Upper lobe of left lung (tissue), 6 donors: ENCODE data around the gene TEX19. TPM values are rescaled to one million over a fixed set of nuclear protein-coding genes. Genes with fewer than 3 reads are reported as not detected.
"Not testable (repeated sequence)": the region's sequence is repeated elsewhere in the genome, so short reads cannot be mapped to it uniquely, and the experiment has no call there.

Source experiments
- ATAC-seq, 2 donors: fragments of 200-7000 bp; cut with Tn5 transposase; one replicate each; pipeline ENCODE4 v1.9.1; 2022; ENCODE audit warnings: mild to moderate bottlenecking in 2 of 2, moderate library complexity in 2 of 2; ENCODE audit not compliant: low FRiP score in 2 of 2
- DNase-seq, 2 donors: peaks; one replicate each; pipeline ENCODE4 v3.0.0-alpha.2; 2019 to 2020
- H3K27ac ChIP-seq, 4 donors: fragments of 200-600 bp; sonication (generic); one replicate each; pipeline ENCODE4 v1.5.1; 2016 to 2019
- H3K27me3 ChIP-seq, 4 donors: fragments of 200-600 bp; sonication (generic); one replicate each; pipeline ENCODE4 v1.5.1; 2017 to 2019
- H3K36me3 ChIP-seq, 4 donors: fragments of 200-600 bp; sonication (generic); one replicate each; pipeline ENCODE4 v1.5.1; 2016 to 2019
- H3K4me1 ChIP-seq, 4 donors: fragments of 200-600 bp; sonication (generic); one replicate each; pipeline ENCODE4 v1.5.1; 2018 to 2019
- H3K4me3 ChIP-seq, 4 donors: fragments of 200-600 bp; sonication (generic); one replicate each; pipeline ENCODE4 v1.5.1; 2017 to 2019; ENCODE audit warnings: mild to moderate bottlenecking in 2 of 4, moderate library complexity in 1 of 4
- H3K9me3 ChIP-seq, 4 donors: fragments of 200-600 bp; sonication (generic); one replicate each; pipeline ENCODE4 v1.5.1; 2018 to 2019
- EP300 ChIP-seq, 4 donors: sonication (generic); formaldehyde crosslinking; IDR thresholded peaks; one replicate each; pipeline ENCODE4 v1.5.1; 2017; ENCODE audit warnings: antibody characterized with exemption in 4 of 4, control low read depth in 2 of 4
- POLR2A ChIP-seq, 4 donors: fragments of 450-650 bp; IDR thresholded peaks; one replicate each; pipeline ENCODE4 v1.5.1; 2016 to 2017; ENCODE audit warnings: antibody characterized with exemption in 4 of 4, mild to moderate bottlenecking in 2 of 4
- POLR2AphosphoS5 ChIP-seq, 2 donors: sonication (generic); formaldehyde crosslinking; IDR thresholded peaks; one replicate each; pipeline ENCODE4 v1.5.1; 2017; ENCODE audit warnings: antibody characterized with exemption in 2 of 2
- WGBS, 2 donors: methylation state at CpG; one replicate each; pipeline ENCODE4 v1.1.5; 2017 to 2018; 5-methylcytosine and 5-hydroxymethylcytosine counted together
- total RNA-seq, 6 donors: library from RNA; depleted of rRNA in 4 of 6; stranded (reverse); fragments of >200 nt in 4 of 6; gene quantifications; one replicate each; pipeline versions ENCODE4 v1.1.0 to v1.2.1, GENCODE V29; 2016 to 2021
- TF ChIP-seq, protein P1 (sequence below), 6 experiments: fragments of 450-650 bp in 4 of 6; fragments of 200-600 bp in 2 of 6; sonication (generic) in 2 of 6; IDR thresholded peaks; one replicate each; pipeline ENCODE4 v1.5.1; 2016 to 2019; ENCODE audit warnings: antibody characterized with exemption in 6 of 6
- donor health status: DM: no; HTN: no; CAD: no; lungs with moderate emphysema.
- donor health status: DM: no; HTN: yes; CAD: no; lungs with severe emphysema.

TEX19 gene
- total RNA-seq, 6 donors from 2014 or later, result not detected

DNA sequence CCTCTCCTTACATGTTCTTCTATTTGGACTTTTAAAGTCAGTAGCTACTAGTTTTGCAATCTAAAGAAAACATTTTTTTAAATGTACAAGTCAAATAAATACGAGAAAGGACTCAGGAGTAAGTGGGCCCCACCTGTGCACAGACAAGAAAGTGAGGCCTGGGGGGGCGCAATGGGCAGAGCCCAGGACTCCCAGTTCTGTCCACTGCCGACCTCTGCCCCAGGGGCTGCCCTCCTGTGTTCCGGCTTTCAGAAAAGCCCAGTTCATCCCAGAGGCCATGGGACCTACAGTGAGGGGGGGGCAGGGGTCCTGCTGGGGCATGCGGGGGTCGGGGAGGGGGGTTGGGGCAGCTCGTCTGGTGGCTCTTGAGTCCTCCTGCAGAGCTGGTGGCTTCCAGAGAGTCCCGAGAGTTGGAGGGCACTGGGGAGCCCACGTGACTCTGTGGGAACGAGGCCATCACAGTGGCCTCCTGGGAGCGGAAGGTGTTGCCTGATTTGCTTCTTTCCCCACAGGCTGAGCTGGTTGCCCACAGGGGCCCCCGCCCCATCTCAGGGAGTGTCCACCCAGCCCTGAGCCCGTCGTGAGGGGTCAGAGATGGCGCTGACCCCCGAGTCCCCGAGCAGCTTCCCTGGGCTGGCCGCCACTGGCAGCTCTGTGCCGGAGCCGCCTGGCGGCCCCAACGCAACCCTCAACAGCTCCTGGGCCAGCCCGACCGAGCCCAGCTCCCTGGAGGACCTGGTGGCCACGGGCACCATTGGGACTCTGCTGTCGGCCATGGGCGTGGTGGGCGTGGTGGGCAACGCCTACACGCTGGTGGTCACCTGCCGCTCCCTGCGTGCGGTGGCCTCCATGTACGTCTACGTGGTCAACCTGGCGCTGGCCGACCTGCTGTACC is 14.9 kb downstream of the TEX19 start:
- Histone ChIP-seq H3K4me1 (peaks cover 17 to 32% (median 22%) of the 10 kb centered on the region in 4 donors), H3K4me3 (no peak overlapping the region), H3K27ac (no peak overlapping the region), H3K27me3 (peaks cover 0 to 52% (median 27%) of the 10 kb centered on the region in 4 donors), H3K36me3 (no peaks in the 10 kb centered on the region), H3K9me3 (no peaks in the 10 kb centered on the region)
- ATAC-seq, result no peak
- TF ChIP-seq, protein P1, sequence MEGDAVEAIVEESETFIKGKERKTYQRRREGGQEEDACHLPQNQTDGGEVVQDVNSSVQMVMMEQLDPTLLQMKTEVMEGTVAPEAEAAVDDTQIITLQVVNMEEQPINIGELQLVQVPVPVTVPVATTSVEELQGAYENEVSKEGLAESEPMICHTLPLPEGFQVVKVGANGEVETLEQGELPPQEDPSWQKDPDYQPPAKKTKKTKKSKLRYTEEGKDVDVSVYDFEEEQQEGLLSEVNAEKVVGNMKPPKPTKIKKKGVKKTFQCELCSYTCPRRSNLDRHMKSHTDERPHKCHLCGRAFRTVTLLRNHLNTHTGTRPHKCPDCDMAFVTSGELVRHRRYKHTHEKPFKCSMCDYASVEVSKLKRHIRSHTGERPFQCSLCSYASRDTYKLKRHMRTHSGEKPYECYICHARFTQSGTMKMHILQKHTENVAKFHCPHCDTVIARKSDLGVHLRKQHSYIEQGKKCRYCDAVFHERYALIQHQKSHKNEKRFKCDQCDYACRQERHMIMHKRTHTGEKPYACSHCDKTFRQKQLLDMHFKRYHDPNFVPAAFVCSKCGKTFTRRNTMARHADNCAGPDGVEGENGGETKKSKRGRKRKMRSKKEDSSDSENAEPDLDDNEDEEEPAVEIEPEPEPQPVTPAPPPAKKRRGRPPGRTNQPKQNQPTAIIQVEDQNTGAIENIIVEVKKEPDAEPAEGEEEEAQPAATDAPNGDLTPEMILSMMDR (IDR thresholded peaks at IDR 0.05), result no peak
- TF ChIP-seq EP300 (IDR thresholded peaks at IDR 0.05) (no peak), POLR2A (IDR thresholded peaks at IDR 0.05) (no peak), POLR2AphosphoS5 (IDR thresholded peaks at IDR 0.05) (no peak)
- DNase-seq, result no peak
- 86 to 90% methylated on average over 5 to 32 of the region's 37 CpGs for WGBS, 2 donors

DNA sequence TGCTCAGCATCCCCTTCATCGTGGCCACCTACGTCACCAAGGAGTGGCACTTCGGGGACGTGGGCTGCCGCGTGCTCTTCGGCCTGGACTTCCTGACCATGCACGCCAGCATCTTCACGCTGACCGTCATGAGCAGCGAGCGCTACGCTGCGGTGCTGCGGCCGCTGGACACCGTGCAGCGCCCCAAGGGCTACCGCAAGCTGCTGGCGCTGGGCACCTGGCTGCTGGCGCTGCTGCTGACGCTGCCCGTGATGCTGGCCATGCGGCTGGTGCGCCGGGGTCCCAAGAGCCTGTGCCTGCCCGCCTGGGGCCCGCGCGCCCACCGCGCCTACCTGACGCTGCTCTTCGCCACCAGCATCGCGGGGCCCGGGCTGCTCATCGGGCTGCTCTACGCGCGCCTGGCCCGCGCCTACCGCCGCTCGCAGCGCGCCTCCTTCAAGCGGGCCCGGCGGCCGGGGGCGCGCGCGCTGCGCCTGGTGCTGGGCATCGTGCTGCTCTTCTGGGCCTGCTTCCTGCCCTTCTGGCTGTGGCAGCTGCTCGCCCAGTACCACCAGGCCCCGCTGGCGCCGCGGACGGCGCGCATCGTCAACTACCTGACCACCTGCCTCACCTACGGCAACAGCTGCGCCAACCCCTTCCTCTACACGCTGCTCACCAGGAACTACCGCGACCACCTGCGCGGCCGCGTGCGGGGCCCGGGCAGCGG is 15.7 kb downstream of the TEX19 start:
- TF ChIP-seq POLR2AphosphoS5 (IDR thresholded peaks at IDR 0.05) (no peak), POLR2A (IDR thresholded peaks at IDR 0.05) (no peak)
- peaks cover 0 to 54% (median 26%) of the 10 kb centered on the region in 4 donors for H3K27me3 ChIP-seq
- no peak overlapping the region for H3K27ac ChIP-seq
- peaks cover 17 to 32% (median 22%) of the 10 kb centered on the region in 4 donors for H3K4me1 ChIP-seq
- ATAC-seq (no peak), DNase-seq (peak in 1 of 2 donors; percentile 82)
- no peaks in the 10 kb centered on the region for H3K9me3 ChIP-seq
- H3K36me3 ChIP-seq, result no peaks in the 10 kb centered on the region
- 0 to 54% methylated on average over 3 to 43 of the region's 79 CpGs for WGBS, 2 donors
- H3K4me3 ChIP-seq, result no peak overlapping the region

DNA sequence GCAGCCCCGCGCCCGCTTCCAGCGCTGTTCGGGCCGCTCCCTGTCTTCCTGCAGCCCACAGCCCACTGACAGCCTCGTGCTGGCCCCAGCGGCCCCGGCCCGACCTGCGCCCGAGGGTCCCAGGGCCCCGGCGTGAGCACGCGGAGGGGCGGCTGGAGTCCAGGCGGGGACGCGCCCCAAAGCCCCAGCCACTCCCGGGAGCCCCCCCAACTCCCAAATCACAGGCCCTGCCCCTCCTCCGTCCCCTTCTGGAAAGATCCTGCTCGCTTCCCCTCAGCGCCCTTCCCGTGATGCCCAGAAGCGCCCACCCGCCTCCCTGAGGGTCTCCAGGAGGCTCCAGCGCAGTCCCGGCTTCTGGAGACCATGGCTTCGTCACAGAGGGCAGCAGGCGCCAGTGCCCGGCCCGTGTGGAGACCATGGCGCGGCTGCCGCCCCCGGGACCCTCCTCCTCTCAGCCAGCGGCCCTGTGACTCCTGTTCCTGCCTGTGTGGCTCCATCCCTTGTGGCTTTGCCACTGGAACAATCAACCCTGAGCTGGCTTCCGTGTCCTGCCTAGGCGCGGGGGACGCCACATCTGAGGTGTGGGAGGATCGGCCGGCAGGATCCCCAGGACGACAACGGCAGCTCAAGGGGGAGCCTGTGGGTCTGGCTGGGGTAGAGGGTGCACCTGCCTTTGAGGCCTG is 16.5 kb downstream of the TEX19 start:
- Histone ChIP-seq H3K4me1 (peaks cover 14 to 28% (median 19%) of the 10 kb centered on the region in 4 donors), H3K9me3 (no peaks in the 10 kb centered on the region), H3K36me3 (no peaks in the 10 kb centered on the region), H3K27ac (no peak overlapping the region), H3K4me3 (no peak overlapping the region), H3K27me3 (peaks cover 0 to 46% (median 23%) of the 10 kb centered on the region in 4 donors)
- TF ChIP-seq EP300 (IDR thresholded peaks at IDR 0.05) (no peak), POLR2AphosphoS5 (IDR thresholded peaks at IDR 0.05) (no peak), POLR2A (IDR thresholded peaks at IDR 0.05) (no peak)
- 60% methylated on average over 44 of the region's 46 CpGs; no CpG with 5 or more reads in 1 of the 2 donors for WGBS, 2 donors
- ATAC-seq, result no peak
- peak in 1 of 2 donors; percentile 76 for DNase-seq

DNA sequence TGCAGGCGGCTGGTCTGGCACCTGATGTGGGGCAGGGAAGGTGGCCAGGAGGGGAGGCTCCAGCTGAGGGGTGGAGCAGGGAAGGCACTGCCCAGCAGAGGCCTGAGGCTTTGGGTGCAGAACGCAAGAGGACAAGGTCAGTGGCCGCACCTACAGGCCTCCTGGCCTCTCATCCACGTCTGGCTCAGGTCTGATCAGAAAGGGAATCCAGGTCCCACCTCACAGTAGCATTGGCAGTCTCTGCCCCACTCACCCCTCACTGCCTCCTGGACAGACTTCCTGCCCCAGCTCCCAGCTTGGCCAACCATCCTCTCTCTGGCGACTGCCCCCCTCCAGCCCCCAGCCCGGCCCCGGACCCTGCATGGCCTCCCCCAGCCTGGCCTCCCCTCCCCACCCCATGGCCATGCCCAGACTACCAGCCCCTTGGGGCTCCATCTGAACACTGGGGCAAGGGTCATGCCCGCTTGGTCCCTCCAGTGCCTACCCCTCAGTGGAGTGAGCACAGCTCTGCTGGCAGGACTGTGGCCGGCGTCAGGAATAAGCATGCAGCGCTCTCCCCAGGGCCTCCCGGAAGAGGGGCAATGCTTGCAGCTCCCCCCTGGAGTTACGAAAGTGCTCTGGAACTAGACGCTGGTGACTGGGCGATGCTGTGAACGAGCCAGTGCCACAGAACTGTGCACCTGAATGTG is 17.1 kb downstream of the TEX19 start:
- DNase-seq (no peak), ATAC-seq (peak; percentile 7 to 37)
- Histone ChIP-seq H3K27me3 (peaks cover 0 to 40% (median 18%) of the 10 kb centered on the region in 4 donors), H3K27ac (no peak overlapping the region), H3K36me3 (no peaks in the 10 kb centered on the region), H3K9me3 (no peaks in the 10 kb centered on the region), H3K4me1 (peaks cover 8 to 24% (median 13%) of the 10 kb centered on the region in 4 donors), H3K4me3 (no peak overlapping the region)
- TF ChIP-seq POLR2A (IDR thresholded peaks at IDR 0.05) (no peak), POLR2AphosphoS5 (IDR thresholded peaks at IDR 0.05) (no peak), EP300 (IDR thresholded peaks at IDR 0.05) (no peak)
- TF ChIP-seq, protein P1 (IDR thresholded peaks at IDR 0.05), result no peak
- 73 to 74% methylated on average over 7 to 13 of the region's 16 CpGs for WGBS, 2 donors

DNA sequence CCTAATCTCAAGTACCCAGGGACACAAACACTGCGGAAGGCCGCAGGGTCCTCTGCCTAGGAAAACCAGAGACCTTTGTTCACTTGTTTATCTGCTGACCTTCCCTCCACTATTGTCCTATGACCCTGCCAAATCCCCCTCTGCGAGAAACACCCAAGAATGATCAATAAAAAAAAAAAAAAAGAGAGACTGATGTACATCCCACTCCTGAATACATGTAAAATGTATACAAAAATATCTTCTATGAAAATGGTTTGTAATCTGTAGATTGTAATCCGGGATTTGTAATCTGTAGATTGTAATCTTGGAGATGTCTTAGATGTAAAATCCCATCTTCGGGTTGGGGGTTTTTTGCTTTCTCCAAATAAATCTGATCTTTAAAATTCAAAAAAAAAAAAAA is 18.2 kb downstream of the TEX19 start:
- not testable (repeated sequence) for H3K9me3 ChIP-seq, H3K27ac ChIP-seq, H3K4me3 ChIP-seq, H3K36me3 ChIP-seq, DNase-seq, ATAC-seq
- Histone ChIP-seq H3K4me1 (peaks cover 0 to 14% (median 3%) of the 10 kb centered on the region in 4 donors), H3K27me3 (peaks cover 0 to 29% (median 9%) of the 10 kb centered on the region in 4 donors)
- WGBS, 2 donors, result 55 to 74% methylated on average over 3 of the region's 5 CpGs
